Glomerular visceral epithelial cell (primary cell): Measurements from ENCODE around the gene SCN5A.

Source experiments
- DNase-seq: peaks from one replicate; pipeline ENCODE4 v3.0.0-alpha.2; 2016; ENCODE audit errors: extremely low spot score

The SCN5A gene

GRCh38 chr3:38500688-38501417, 148.6 kb downstream of the SCN5A start:
- no peak for DNase-seq
